ENCODE data around the gene PCDHGA7. TPM values are rescaled to one million over a fixed set of nuclear protein-coding genes. Genes with fewer than 3 reads are reported as not detected.
"Not testable (repeated sequence)": the region's sequence is repeated elsewhere in the genome, so short reads cannot be mapped to it uniquely, and the experiment has no call there.

The PCDHGA7 gene
- total RNA-seq, 1 donor from 2014 or later: 2.2 TPM

GRCh38 chr5:141343953-141344463 lies 38.5 kb upstream of the PCDHGA7 start:
- Histone ChIP-seq H3K36me3 (ENCODE audit: control insufficient read depth, insufficient read depth, low read length) (no peaks in the 10 kb centered on the region), H3K27me3 (ENCODE audit: control insufficient read depth, insufficient read depth, low read length) (peaks cover 14% of the 10 kb centered on the region), H3K4me3 (ENCODE audit: low read depth, low read length) (peak overlapping the region; percentile 7)
- DNase-seq (ENCODE audit: low read depth): no peak
- TF ChIP-seq, protein P1, sequence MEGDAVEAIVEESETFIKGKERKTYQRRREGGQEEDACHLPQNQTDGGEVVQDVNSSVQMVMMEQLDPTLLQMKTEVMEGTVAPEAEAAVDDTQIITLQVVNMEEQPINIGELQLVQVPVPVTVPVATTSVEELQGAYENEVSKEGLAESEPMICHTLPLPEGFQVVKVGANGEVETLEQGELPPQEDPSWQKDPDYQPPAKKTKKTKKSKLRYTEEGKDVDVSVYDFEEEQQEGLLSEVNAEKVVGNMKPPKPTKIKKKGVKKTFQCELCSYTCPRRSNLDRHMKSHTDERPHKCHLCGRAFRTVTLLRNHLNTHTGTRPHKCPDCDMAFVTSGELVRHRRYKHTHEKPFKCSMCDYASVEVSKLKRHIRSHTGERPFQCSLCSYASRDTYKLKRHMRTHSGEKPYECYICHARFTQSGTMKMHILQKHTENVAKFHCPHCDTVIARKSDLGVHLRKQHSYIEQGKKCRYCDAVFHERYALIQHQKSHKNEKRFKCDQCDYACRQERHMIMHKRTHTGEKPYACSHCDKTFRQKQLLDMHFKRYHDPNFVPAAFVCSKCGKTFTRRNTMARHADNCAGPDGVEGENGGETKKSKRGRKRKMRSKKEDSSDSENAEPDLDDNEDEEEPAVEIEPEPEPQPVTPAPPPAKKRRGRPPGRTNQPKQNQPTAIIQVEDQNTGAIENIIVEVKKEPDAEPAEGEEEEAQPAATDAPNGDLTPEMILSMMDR (IDR thresholded peaks at IDR 0.05; ENCODE audit: insufficient read depth, low read length, poor library complexity, severe bottlenecking): no peak

DNA sequence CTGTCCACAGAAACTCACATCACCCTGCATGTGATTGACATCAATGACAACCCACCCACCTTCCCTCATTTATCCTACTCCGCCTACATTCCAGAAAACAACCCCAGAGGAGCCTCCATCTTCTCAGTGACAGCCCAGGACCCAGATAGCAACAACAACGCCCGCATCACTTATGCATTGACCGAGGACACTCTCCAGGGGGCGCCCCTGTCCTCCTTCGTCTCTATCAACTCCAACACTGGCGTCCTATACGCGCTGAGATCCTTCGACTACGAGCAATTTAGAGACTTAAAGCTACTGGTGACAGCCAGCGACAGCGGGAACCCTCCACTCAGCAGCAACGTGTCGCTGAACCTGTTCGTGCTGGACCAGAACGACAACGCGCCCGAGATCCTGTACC lies 37.2 kb upstream of the PCDHGA7 start:
- peaks cover 8% of the 10 kb centered on the region for H3K27me3 ChIP-seq (ENCODE audit: control insufficient read depth, insufficient read depth, low read length)
- no peaks in the 10 kb centered on the region for H3K36me3 ChIP-seq (ENCODE audit: control insufficient read depth, insufficient read depth, low read length)
- H3K4me3 ChIP-seq (ENCODE audit: low read depth, low read length): no peak overlapping the region
- TF ChIP-seq, protein P1 (IDR thresholded peaks at IDR 0.05; ENCODE audit: insufficient read depth, low read length, poor library complexity, severe bottlenecking): no peak
- DNase-seq (ENCODE audit: low read depth): no peak

GRCh38 chr5:141346017-141346416 lies 36.5 kb upstream of the PCDHGA7 start:
- not testable (repeated sequence) for DNase-seq (ENCODE audit: low read depth); H3K4me3 ChIP-seq (ENCODE audit: low read depth, low read length); H3K36me3 ChIP-seq (ENCODE audit: control insufficient read depth, insufficient read depth, low read length)
- H3K27me3 ChIP-seq (ENCODE audit: control insufficient read depth, insufficient read depth, low read length): peaks cover 10% of the 10 kb centered on the region

DNA sequence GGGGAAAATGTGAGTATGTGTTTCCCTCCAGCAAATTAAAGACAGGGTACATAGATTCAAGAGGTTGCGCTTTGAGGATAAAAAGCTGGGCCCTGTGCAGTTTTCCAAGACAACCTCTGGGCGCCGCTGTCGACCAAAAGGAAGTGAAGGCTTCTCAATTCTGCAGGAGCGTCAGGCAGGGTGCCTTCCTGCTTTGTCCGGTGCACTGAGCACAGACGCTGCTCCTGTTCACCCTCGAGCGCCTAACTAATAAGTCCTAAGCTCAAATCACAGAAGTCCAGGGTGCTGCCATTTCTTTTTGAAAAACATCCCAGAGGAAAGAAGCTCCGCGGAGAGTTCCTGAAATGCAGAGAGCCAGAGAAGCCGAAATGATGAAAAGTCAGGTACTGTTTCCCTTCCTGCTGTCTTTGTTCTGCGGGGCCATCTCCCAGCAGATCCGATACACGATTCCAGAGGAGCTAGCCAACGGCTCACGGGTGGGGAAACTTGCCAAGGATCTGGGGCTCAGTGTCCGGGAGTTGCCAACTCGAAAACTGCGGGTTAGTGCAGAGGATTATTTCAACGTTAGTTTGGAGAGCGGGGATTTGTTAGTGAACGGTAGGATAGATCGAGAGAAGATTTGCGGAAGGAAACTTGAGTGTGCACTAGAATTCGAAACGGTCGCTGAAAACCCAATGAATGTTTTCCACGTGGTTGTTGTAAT lies 32.5 kb upstream of the PCDHGA7 start, which contains the start of gene PCDHGB1:
PCDHGB1 (plus strand) TSS at position 183 of the 703 bp plus-strand sequence; CDS start at position 345, 162 bp downstream.
- TF ChIP-seq, protein P1 (IDR thresholded peaks at IDR 0.05; ENCODE audit: insufficient read depth, low read length, poor library complexity, severe bottlenecking): peak; percentile 43
- no peak for DNase-seq (ENCODE audit: low read depth)
- Histone ChIP-seq H3K36me3 (ENCODE audit: control insufficient read depth, insufficient read depth, low read length) (no peaks in the 10 kb centered on the region), H3K4me3 (ENCODE audit: low read depth, low read length) (no peak within 1 kb of the TSS), H3K27me3 (ENCODE audit: control insufficient read depth, insufficient read depth, low read length) (peaks cover 17% of the 10 kb centered on the region)

- Histone ChIP-seq H3K36me3 (ENCODE audit: control insufficient read depth, insufficient read depth, low read length) (no peaks in the 10 kb centered on the region), H3K4me3 (ENCODE audit: low read depth, low read length) (no peak overlapping the region), H3K27me3 (ENCODE audit: control insufficient read depth, insufficient read depth, low read length) (peaks cover 16% of the 10 kb centered on the region)
- TF ChIP-seq, protein P1 (IDR thresholded peaks at IDR 0.05; ENCODE audit: insufficient read depth, low read length, poor library complexity, severe bottlenecking): no peak
- no peak for DNase-seq (ENCODE audit: low read depth)
These were observed 31.0 kb upstream of the PCDHGA7 start for GRCh38 chr5:141351591-141351990.

- Histone ChIP-seq H3K4me3 (ENCODE audit: low read depth, low read length) (no peak within 1 kb of the TSS), H3K36me3 (ENCODE audit: control insufficient read depth, insufficient read depth, low read length) (no peaks in the 10 kb centered on the region)
- no peak for DNase-seq (ENCODE audit: low read depth)
These were observed 27.6 kb upstream of the PCDHGA7 start, which contains the start of gene PCDHGA4 for GRCh38 chr5:141354900-141355469. PCDHGA4 (plus strand) TSS chr5:141355021; CDS start chr5:141355108, 87 bp downstream.

More at GRCh38 chr5:141354900-141355469, 27.6 kb upstream of the PCDHGA7 start, which contains the start of gene PCDHGA4:
- peaks cover 18% of the 10 kb centered on the region for H3K27me3 ChIP-seq (ENCODE audit: control insufficient read depth, insufficient read depth, low read length)
- TF ChIP-seq, protein P1 (IDR thresholded peaks at IDR 0.05; ENCODE audit: insufficient read depth, low read length, poor library complexity, severe bottlenecking): peak; percentile 14
